IPS-NIHi11 (cell line): ENCODE results near the gene RAB7A.
A peak's percentile ranks its signal among the peaks of the same experiment; 100 is the strongest.

Source experiments
- DNase-seq: peaks from one replicate; pipeline ENCODE4 v3.0.0; 2012; ENCODE audit warnings: mixed read lengths, low spot score

Gene RAB7A

DNA sequence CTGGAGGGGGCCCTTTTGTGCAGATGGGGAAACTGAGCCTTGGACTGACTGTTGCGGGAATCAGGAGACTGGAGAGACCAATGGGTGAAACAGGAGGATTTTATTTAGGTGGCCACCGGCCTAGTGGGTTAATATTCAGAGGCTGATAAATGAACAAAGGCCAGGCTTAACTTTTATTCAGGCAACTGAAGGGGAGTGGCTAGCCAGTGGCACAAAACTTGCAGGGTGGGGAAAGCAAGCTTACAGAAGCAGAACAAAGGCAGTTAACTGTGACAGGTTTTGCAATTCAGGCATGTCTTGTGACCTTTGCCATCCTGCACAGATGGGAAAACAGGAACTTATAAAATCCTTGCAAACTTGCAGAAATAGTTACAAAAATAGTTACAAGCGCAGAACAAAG lies 128.5 kb downstream of the RAB7A start:
- DNase-seq = no peak

DNA sequence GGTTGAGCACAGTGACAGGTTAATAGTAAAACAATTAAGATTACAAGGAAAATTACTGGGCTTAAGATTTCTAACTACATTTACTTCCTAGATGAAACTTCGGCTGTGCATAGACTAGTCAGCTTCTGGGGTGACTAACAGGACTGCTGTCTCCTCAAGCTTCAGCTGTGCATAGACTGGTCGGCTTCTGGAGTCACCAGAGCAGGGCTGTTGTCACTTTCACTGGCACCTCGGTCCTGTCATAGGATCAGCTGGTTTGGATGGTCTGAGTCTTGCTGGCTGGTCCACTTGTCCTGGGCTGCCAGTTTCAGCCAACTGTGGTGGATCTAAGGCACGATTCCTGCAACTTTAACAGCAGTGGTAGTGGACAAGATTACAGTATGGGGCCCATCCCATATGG lies 129.6 kb downstream of the RAB7A start:
- no peak for DNase-seq

DNA sequence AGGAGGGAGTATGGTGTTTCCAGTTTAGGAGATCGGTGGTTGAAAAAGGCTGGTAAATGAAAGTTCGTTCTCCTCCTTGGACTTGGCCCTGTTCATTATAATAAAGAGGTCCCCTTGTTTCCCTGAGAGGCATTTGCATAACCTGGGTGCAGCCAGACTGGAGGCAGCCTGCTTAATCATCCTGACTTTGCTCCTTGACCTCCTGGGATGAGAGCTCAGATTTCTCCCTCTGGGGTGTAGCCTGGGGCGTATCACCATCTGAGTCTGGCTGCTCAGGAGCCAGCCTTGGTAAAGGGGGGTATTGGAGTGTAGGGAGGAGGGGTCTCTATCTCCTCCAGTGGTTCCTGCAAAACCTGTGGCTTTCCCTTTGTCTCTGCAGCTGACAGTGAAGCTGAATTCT lies 132.2 kb downstream of the RAB7A start:
- DNase-seq = no peak

DNA sequence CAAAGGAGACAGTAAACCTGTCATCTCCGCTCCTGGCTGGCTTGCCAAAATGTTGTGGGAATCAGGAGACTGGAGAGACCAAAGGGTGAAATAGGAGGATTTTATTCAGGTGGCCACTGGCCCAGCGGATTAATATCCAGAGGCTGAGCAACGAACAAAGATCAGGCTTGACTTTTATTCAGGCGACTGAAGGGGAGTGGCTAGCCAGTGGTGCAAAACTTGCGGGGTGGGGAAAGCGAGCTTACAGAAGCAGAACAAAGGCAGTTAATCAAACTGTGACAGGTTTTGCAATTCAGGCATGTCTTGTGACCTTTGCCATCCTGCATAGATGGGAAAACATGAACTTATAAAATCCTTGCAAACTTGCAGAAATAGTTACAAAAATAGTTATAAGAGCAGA lies 133.6 kb downstream of the RAB7A start:
- no peak for DNase-seq

DNA sequence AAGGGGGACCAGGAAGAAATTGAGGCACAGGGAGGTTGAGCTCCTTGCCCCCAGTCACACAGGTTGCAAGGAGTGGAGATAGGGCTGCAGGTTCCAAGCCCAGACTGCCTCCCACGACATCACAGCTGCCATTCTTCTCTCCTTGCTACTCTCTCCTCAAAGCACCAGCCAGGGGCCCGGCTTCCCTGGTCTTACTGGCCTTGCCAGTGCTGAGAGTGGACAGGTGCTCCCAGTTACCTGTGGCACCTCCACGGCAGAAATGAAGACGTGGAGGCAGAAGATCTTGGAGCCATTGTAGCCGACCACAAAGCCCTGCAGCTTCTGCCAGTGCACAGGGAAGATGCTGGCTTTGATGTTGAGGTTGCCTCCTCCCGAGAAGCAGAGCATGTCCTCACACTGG lies 135.5 kb downstream of the RAB7A start:
- DNase-seq = no peak

DNA sequence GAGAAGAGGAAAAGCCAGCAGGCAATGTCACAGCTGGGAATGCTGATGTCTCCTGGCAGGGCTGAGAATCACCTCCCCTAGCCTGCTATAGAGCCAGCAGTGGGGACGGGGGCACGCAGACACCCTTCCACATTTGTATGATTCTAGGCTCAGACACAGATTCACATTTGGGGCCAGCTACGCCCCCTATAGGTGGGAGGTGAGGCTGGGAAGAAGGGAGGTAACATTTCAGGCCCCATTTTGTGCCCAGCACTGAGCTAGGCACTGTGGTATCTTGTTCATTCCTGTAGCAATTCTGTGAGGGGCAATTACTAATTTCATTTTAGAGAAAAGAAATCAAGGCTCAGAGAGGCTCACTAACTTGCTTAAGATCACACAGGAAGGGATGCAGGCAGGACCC lies 137.6 kb downstream of the RAB7A start:
- DNase-seq = peak; percentile 25
